IPS-18c (cell line): Measurements from ENCODE around the gene TULP4.
"Not testable (repeated sequence)": the region's sequence is repeated elsewhere in the genome, so short reads cannot be mapped to it uniquely, and the experiment has no call there.

ENCODE experiments used
- H3K4me3 ChIP-seq: 2 replicates; pipeline ENCODE4 v1.7.0; 2013; ENCODE audit warnings: low read depth, mild to moderate bottlenecking, low read length, moderate library complexity; ENCODE audit not compliant: insufficient read depth
- H3K9me3 ChIP-seq: one replicate; pipeline ENCODE4 v1.6.1; 2013; ENCODE audit warnings: mild to moderate bottlenecking, low read length, moderate library complexity; ENCODE audit not compliant: control insufficient read depth, insufficient read depth

Gene TULP4

DNA sequence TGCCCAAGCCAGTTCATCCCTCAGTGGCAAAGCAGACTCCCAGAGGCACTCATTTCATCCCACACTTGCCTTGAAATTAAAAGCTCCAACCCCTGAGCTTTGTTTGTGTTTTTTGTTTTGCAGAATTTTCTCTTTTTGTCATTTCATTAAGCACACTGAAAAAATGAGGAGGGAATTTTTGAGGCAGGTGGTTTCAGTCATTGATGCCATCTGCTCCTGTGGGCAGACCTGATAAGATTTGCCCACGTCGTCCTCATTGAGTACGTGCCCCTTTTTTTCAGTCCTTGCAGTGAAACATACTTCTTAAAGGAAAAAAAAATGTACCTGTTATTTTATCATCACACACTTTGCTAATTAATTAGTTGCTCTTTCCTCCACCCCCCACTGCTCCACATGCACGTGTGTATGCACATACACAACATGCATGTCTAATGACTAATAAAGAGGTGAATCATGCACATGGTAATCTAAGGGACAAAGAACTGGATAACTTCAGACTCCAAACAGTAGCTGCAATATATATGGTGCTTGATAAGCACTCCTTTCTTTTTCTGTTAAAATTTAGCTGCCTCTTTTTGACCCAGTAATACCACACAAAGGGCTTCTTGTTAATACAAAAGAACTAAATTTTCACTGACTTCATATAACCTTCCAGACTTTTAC lies 145.5 kb downstream of the TULP4 start:
- no peaks in the 10 kb centered on the region for H3K9me3 ChIP-seq
- no peak overlapping the region for H3K4me3 ChIP-seq

- H3K9me3 ChIP-seq, result no peaks in the 10 kb centered on the region
- H3K4me3 ChIP-seq, result no peak overlapping the region
These were observed 147.5 kb downstream of the TULP4 start for GRCh38 chr6:158459726-158460125.

GRCh38 chr6:158460602-158461169 lies 148.4 kb downstream of the TULP4 start:
- no peaks in the 10 kb centered on the region for H3K9me3 ChIP-seq

GRCh38 chr6:158461954-158462353 lies 149.7 kb downstream of the TULP4 start:
- Histone ChIP-seq H3K4me3 (no peak overlapping the region), H3K9me3 (no peaks in the 10 kb centered on the region)

More at GRCh38 chr6:158460602-158461169, 148.4 kb downstream of the TULP4 start:
- H3K4me3 ChIP-seq, result no peak overlapping the region

GRCh38 chr6:158464483-158464882 lies 152.2 kb downstream of the TULP4 start:
- Histone ChIP-seq H3K4me3 (no peak overlapping the region), H3K9me3 (no peaks in the 10 kb centered on the region)

GRCh38 chr6:158465257-158465656 lies 153.0 kb downstream of the TULP4 start:
- no peaks in the 10 kb centered on the region for H3K9me3 ChIP-seq
- H3K4me3 ChIP-seq, result no peak overlapping the region

- no peaks in the 10 kb centered on the region for H3K9me3 ChIP-seq
- no peak overlapping the region for H3K4me3 ChIP-seq
These were observed 153.5 kb downstream of the TULP4 start for GRCh38 chr6:158465747-158466146.

DNA sequence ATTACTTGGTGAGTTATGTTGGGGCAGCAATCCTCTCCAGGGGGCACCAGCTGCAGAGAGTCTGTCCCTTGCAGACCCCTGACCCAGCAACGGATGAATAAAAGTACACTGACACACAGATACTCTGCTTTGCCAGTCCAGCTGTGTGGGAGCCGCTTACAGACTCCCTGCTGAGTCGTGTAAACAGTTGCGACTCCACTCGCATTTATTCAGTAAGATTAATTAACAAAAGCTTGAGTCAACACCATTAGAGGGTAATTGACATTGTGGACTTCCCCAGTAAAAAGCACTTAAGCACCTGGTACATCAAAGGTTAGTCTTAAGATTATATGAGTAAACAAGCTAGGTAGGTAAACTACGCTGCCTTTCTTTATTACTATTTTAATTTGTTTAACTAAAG lies 155.7 kb downstream of the TULP4 start:
- Histone ChIP-seq H3K4me3 (no peak overlapping the region), H3K9me3 (no peaks in the 10 kb centered on the region)

DNA sequence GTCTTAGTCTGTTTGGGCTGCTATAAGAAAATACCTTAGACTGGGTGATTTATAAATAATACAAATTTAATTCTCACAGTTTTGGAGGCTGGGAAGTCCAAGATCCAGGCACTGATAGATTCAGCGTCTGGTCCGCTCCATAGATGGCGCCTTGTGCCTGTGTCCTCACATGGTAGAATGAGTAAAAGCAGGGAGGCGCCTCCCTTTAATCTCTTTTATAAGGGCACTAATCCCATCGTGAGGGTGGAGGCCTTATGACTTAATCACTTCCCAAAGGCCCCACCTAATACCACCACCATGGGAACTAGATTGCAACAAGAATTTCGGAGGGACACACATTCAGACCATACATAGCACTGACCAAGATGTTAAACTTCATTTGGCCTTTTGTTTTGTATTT lies 156.4 kb downstream of the TULP4 start:
- H3K4me3 ChIP-seq, result no peak overlapping the region

GRCh38 chr6:158470023-158470422 lies 157.8 kb downstream of the TULP4 start:
- H3K4me3 ChIP-seq, H3K9me3 ChIP-seq: not testable (repeated sequence)

More for the DNA sequence above, 156.4 kb downstream of the TULP4 start:
- no peaks in the 10 kb centered on the region for H3K9me3 ChIP-seq

GRCh38 chr6:158471339-158471738 lies 159.1 kb downstream of the TULP4 start:
- no peak overlapping the region for H3K4me3 ChIP-seq
- no peaks in the 10 kb centered on the region for H3K9me3 ChIP-seq

DNA sequence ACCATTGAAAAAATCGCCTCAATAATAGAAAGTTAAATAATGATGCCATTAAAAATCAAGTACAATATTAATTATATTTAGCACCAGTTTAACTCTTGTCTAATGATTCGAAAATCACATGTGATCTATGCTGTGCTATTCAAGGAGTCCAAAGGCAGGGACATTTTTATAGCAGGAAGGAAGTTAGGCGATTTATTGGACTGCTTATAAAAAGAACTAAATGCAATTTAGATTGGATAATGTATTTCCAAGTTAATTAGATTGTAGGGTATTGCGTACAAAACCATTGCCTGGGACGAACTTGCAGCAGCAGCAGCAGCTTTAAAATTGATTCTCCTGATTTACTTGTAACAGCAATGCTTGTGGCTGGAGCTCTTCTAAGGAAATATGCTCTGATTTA lies 160.2 kb downstream of the TULP4 start:
- no peaks in the 10 kb centered on the region for H3K9me3 ChIP-seq
- H3K4me3 ChIP-seq, result no peak overlapping the region

DNA sequence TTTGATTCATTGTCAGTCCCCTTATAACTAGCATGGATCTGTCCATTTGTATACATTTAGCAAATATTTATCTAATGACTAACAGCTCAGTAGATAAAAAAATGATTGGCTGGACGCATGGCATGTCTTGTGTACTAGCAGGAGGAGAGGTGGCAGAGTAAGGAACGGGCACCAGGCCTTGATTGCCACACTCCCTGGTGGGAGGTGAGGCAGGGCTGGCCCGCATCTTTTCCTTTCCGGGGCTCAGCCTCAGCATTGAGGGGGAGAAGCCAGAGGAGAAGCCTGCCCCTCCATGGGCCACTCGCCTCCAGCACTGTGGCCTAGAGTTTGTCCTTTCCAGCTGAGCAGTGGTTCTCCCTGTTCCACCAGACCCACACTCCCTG lies 162.7 kb downstream of the TULP4 start:
- no peak overlapping the region for H3K4me3 ChIP-seq
- peaks cover 2% of the 10 kb centered on the region for H3K9me3 ChIP-seq

DNA sequence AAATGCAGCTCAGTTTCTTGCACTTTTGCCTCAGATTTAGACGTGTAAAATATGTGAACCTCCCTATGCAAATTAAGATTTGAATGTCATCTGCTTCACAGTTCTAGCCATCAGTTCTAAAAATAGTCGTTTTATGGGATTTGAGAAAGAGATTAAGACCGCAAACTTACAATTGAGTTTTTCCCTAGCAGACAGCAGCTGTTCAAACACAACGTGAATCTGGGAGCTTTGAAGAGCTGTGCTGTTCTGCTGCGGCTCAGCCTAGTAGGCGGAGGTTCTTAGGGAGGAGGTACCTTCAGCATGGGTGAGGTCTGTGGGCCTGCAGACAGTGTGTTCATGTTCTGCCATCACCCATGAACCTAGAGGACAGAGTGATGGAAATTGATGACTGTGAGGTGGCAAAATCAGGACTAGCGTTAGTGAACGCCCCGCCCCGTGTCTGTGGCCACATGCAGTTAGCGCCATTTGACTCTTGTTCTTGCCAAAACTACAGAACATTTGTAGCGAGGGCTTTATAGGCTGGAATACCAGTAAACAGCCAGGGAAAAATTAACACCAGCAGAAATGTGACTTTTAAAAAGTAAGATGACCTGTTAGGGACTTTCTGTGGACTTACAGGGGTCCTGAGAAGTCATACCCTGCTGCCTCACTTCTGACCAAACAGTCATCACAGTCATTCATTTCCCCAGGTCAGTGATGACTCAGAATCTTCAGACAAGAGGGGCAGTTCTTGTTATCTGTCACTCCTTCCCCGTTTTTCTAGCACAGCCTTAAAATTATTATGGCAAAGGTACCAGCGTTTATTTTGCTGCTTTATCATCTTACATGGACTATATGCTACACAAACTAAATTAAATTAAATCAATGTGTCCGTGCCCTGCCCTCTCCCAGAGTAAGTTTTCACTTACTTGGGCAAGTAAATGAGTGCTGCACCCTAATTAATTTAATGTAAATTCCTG lies 163.4 kb downstream of the TULP4 start:
- H3K4me3 ChIP-seq, result no peak overlapping the region
- peaks cover 2% of the 10 kb centered on the region for H3K9me3 ChIP-seq

DNA sequence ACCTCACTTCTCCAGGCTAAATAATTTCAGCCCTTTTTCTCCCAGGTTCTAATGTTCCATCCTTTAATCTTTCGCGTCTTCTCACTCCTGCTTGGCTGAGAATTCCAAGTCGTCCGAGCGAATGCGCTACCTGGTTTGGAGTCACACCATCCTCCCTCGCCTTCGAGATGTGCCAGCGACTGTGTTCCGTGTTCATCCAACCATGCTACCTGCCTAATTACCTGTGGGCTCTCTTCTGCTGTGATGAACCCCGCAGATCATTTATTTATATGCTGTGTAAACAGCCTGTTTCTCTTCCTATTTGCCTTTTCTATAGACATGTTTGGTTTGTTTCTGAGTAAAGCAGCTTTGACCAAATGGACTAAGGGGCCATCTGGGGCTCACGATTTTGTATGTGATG lies 164.1 kb downstream of the TULP4 start:
- no peak overlapping the region for H3K4me3 ChIP-seq
- H3K9me3 ChIP-seq, result peaks cover 2% of the 10 kb centered on the region

DNA sequence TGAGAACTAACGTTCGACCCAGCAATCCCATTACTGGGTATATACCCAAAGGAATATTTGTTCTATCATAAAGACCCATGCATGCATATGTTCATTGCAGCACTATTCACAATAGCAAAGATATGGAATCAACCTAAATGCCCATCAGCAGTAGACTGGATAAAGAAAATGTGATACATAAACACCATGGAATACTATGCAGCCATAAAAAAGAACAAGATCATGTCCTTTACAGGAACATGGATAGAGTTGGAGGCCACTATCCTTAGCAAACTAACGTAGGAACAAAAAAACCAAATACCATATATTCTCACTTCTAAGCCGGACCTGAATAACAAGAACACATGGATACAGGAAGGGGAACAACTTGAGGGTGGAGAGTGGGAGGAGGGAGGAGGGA lies 165.5 kb downstream of the TULP4 start:
- not testable (repeated sequence) for H3K4me3 ChIP-seq, H3K9me3 ChIP-seq

DNA sequence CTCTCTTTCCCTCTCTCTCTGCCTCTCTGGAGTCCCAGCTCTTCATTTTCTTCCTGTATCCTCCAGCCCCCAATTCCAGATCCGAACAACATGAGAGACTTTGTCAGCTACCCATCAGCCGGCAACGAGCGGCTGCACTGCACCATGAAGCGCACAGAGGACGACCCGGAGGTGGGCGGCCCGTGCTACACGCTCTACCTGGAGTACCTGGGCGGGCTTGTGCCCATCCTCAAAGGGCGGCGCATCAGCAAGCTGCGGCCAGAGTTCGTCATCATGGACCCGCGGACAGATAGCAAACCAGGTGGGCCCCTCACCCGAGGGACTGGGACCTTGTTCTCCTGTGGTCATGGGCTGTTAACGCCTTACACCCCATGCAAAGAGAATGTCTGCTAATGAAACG lies 168.7 kb downstream of the TULP4 start:
- H3K4me3 ChIP-seq, result no peak overlapping the region
- H3K9me3 ChIP-seq, result peaks cover 4% of the 10 kb centered on the region
